HK-2 (cell line): Measurements from ENCODE around the gene STX16.

Source experiments
- DNase-seq: peaks from one replicate; pipeline ENCODE4 v3.0.0-alpha.2; 2018; ENCODE audit not compliant: unreplicated experiment

STX16 gene

DNA sequence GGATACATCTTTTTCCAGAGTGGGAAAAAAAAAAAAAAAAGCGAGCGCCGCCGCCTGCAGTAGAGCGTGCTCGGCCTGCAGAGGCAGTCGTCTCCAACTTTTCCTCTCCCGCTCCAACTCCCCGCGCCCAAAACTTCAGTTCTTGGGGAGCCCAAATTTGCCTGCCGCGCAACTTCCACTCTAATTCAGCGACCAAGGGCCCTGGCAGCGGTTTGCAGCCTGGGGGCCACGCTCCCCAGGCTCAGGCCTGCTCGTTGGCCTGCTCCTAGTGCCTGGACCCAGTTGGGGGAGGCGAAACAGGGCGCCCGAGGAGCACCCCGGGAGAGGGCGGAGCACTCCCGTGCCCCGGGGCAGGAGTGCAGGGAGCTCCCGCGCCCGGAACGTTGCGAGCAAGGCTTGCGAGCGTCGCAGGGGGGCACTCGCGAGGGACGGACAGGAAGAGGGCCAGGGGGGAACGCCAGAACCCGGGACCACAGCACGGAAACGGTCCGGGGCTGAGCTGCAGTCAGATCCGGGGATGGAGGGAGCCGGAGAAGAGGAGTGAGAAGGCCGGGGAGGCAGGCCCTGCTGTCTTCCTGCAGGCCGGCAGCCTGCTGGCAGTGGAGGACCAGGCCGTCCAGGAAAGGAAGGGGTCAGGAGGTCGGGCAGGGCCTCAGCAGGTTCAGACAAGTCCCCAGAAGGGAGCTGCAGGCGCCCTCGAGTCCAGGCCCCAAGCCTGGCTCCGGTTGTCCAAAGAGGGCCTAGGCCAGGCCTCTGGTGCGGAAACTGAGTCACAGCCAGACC lies at the start of gene STX16:
Gene STX16 (plus strand): TSS at position 508 of the 783 bp plus-strand sequence. CDS start 724 bp downstream, outside the sequence.
- peak; percentile 95 for DNase-seq

- DNase-seq = no peak
Measured at GRCh38 chr20:58602124-58602523, 49.0 kb upstream of the STX16 start.

GRCh38 chr20:58603721-58604120 lies 47.4 kb upstream of the STX16 start:
- no peak for DNase-seq

DNA sequence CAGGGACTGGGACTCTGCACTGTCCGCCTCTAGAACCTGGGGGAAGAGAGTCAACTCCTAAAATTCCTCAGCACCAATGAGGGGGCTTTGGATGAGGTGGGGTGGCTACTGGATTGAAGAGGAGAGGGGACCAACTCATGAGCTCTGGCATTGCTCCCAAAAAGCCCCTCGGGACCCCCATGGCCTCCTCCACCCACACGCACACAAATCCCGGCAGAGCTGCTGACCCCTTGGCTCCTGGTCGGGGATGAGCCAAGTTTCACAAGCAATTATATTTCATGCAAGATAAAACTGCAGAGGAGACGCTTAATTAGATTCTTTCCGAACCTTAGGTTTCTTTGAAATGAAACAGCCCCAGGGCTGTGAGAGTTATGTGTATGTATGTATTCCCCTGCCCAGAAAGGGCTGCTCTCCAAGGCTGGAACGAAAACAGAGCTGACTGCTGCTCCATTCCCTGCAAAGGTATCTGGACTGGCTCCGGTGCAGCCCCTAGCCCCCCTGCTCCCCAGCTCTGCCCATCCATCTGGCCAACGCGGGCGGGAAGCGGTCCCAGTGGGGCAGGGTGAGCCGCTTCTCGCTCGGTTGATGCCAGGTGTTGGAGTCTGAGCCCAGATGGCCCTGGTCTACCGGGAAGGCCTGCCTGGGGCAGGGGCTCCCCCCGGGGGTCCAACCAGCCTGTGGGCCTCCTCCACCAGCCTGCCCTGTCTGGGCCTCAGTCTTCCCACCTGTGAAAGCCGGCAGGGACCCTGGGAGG lies 46.8 kb upstream of the STX16 start:
- no peak for DNase-seq

GRCh38 chr20:58605292-58606065 lies 45.6 kb upstream of the STX16 start:
- no peak for DNase-seq

DNA sequence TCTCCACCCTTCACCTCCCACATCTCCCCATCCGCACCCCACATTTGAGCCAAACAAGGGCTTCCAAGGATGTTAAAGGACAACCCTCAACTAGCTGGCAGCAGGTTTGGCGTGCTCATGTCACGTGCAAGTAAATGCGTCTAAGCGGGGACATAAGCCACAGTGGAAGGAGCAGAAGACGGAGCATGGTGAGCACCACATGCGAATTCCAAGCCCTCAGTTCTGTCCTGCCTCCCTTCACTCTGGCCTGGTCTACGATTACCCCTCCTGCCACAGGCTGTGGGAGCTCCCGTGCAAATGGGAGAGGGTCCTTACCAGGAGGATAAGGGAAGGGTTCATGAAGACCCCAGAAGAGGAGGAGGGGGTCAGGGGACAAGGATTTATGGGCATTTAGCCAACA lies 44.9 kb upstream of the STX16 start:
- DNase-seq = no peak

DNA sequence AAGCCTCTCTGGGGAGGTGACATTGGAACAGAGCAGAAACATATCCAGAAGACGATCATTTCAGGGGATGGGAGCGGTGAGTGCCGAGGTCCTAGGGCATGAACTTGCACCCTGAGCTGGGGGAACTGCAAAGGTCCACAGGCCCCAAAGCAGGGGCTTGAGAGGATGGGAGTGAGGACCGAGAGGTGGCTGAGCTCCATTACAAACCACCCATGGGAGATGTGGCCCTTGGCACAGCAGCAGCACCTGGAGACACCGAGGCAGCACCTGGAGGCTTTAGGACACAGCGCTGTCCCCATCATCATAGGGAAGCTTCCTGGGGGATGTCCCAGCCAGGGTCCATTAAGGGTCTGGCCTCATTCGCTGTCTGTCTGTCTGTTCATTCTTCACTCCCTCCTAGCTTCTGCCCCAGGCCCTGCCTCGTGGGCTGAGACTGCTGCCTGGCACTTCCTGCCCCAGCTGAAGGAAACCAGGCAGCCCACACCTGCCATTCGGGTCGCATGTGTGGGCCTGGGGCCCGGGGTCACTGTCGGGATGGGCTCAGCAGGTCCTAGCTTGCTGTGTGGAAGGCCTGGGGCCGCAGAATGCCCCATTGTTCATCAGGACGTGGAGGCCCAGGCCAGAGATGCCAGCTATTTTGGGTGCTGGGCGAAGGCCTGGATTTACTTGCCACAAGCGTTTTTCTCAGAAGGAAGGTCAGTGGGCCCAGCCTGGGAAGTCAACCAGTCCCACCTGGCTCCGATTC lies 42.8 kb upstream of the STX16 start:
- no peak for DNase-seq

DNA sequence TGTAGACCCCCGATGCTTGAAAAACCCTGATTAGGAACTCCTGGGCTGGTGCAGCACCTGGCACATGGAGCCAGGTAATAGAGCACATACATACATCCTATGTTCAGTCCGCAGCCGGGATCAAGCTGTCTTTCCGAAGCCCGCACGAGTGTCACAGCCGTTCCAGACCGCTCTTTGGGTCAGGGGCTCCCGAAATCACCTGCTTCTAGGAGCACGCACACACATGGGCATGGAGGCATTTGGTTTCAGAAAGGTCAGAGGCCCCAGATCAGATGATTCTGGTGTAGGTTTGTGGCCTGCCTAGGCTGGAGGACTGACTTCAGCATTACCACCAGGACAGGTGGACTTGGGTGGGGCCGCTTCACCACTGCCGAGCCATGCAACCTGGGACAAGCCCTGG lies 42.1 kb upstream of the STX16 start:
- no peak for DNase-seq

GRCh38 chr20:58610071-58610800 lies 40.8 kb upstream of the STX16 start:
- DNase-seq = no peak

GRCh38 chr20:58610811-58611210 lies 40.3 kb upstream of the STX16 start:
- no peak for DNase-seq

DNA sequence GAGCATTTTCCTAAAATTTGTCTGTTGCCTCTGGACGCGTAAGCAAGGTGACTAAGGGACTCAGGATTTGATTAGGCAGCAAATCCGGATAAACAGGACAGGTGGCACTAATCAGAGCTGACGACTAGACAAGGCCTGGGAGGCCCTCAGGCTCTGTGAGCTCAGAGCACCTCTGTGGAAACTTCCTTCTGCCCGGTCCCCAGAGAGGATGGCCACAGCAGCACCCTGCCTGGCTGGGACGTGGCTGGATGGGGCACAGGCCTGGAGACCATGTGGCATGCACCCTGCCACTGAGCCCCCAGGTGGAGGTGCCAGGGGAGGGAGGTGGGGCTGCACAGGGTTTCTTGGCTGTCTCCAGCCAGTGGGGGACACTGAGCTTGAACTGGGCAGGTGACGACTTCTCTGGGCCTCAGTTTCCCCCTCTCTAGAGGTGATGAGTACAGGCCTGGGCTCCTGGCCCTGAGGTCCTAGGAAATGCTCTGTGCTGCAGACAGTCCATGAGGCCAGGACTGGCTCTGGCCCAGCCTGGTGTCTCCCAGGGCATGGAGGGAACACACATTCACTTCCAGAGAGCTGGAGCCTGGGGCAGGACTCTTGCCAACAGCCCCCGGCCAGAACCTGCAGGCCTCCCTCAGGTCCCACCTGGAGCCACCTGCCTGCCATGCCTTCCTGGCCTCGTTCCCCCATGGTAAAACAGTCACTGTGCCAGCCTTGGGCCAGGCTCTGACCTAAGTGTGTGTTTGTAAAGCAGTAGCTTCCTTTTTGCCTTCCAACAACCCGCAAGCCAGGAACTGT lies 39.6 kb upstream of the STX16 start:
- no peak for DNase-seq

- no peak for DNase-seq
Measured at GRCh38 chr20:58612121-58612691, 38.9 kb upstream of the STX16 start.

DNA sequence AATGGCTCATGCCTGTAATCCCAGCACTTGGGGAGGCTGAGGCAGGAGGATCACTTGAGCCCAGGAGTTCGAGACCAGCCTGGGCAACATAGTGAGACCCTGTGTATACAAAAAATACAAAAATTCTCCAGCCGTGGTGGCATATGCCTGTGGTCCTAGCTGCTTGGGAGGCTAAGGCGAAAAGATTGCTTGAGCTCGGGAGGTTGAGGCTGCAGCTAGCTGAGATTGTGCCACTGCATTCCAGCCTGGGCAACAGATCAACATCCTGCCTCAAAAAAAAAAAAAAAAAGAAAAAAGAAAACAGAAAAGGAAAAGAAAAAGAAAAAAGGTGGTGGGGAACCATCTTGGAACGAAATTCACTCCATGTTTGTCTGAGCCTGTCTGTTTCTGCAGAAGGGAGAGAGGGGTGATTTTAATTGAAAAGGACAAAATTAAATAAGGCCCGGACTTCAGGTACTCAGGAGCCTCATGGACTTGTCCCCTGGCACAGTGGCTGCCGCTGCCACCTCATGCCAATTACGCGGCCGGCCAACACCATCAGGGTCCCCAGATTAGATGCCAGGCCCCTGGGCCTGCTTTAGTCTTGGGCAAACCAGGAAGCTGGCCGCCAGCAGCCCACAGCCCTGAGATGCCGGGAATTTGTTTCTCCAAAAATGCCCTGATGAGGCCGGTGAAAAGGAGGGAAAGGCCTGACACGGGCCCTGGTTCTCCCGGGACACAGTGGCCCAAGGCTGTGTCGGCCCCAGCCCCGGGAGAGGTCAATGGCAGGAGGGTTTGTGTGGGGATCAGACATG lies 37.8 kb upstream of the STX16 start:
- no peak for DNase-seq

DNA sequence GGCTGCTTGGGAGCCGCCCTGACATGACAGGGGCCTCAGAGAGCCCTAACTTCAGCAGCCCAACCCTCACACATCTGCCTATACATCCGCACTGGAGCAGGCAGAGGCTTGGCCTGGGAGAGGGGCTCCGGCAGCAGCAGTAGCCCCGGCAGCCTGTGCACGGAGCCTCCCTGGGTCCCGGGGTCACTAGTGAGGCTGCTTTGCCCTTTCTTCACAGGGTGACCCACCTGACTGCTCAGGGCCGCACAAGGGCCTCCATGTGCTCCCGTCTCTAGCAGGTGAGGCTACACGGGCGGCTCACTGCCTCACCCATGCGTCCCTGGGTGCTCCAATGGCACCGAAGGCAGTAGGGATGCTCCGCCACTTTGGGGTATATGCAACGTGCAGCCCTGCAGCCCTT lies 36.7 kb upstream of the STX16 start:
- DNase-seq = no peak

DNA sequence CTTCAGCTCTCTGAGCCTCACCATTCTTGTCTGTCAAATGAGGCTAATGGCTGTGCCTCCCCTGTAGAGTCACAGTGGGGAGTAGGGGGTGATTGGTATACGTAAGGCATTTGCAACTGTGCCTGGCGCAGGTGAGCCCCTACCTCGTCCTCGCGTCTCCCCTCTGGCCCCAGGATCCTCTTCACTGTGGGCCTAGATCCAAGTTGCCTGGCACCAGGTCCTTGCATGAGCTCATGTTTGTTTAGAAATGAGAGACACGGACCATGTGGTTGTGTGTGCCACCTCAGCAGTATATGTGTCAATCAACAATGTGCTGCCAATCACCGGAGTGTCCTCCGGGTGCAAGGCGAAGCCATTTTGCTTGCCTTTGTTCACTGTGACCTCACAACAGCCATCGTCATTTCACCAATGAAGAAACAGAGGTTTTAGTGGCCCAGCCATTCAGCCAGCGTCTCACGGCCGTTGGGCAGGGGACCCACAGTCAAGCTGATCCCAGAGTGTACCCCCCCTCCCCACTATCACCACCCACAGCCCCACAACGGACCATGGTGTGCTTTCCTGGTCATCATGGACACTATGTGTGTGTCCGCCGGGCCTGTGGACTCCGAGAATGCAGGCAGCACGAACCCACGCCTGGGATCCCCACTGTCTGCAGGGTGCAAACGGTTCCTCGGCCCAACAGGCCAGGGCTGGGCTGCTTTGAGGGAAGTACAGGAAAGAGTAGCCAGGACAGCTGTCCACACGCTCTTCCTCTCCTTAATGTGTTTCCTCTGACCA lies 35.9 kb upstream of the STX16 start:
- no peak for DNase-seq

DNA sequence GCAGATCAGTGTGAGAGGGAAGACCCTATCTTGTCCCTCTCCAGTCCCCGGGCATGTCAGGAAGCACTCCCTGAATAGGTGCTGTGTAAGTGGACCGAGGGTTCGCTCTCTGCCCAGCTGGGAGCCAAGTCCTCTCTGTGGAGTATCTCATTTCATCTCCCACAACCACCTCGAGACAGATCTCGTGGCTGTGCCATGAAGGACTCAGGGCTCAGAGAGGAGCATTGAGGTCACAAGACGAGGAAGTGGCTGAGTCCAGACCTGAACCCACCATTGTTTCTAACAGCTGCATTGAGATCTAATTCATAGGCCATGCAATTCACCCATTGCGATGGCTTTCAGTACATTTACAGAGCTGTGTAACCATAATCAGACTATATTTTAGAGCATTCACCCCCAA lies 34.7 kb upstream of the STX16 start:
- no peak for DNase-seq

DNA sequence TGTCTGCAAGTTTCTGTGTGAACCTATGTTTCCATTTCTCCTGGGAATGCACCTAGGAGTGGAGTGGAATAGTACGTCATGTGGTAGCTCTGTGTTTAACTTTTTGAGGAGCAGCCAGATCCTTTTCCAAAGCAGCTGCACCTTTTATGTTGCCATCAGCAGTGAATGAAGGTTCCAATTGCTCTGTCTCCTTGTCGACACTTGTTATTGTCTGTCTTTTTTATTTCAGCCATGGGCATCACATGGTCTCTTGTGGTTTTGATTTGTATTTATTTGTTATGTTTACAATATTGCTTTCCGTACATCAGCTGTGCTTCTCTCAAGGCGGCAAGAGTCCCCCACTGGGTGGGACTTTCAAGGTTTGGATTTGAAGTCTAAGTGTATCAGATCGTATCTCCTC lies 33.9 kb upstream of the STX16 start:
- no peak for DNase-seq

- no peak for DNase-seq
Measured at GRCh38 chr20:58618351-58619076, 32.6 kb upstream of the STX16 start.
